HG02938 (cell line): ENCODE results near the gene SCAPER.

Source experiments
- ATAC-seq: cut with Tn5 transposase; IDR thresholded peaks from one replicate; pipeline ENCODE4 v1.9.1; 2021; ENCODE audit warnings: mild to moderate bottlenecking, moderate library complexity; ENCODE audit not compliant: unreplicated experiment

The SCAPER gene

GRCh38 chr15:76905013-76905839 lies at the start of gene SCAPER:
Gene SCAPER (minus strand): TSS chr15:76905340. CDS start chr15:76883817, 21,523 bp downstream.
- ATAC-seq: peak; percentile 63

GRCh38 chr15:76954744-76955143 lies 49.6 kb upstream of the SCAPER start:
- no peak for ATAC-seq

- ATAC-seq: no peak
Measured at GRCh38 chr15:76953913-76954312, 48.8 kb upstream of the SCAPER start.

- no peak for ATAC-seq
Measured at GRCh38 chr15:76951220-76951619, 46.1 kb upstream of the SCAPER start.

GRCh38 chr15:76947454-76947853 lies 42.3 kb upstream of the SCAPER start:
- ATAC-seq: no peak

GRCh38 chr15:76945494-76946093 lies 40.5 kb upstream of the SCAPER start:
- no peak for ATAC-seq

- ATAC-seq: no peak
Measured at GRCh38 chr15:76942331-76942730, 37.2 kb upstream of the SCAPER start.

GRCh38 chr15:76941636-76942035 lies 36.5 kb upstream of the SCAPER start:
- no peak for ATAC-seq

- no peak for ATAC-seq
Measured at GRCh38 chr15:76939715-76940114, 34.6 kb upstream of the SCAPER start.

- ATAC-seq: no peak
Measured at GRCh38 chr15:76938752-76939151, 33.6 kb upstream of the SCAPER start.

- no peak for ATAC-seq
Measured at GRCh38 chr15:76936671-76937070, 31.5 kb upstream of the SCAPER start.

- no peak for ATAC-seq
Measured at GRCh38 chr15:76935620-76936019, 30.5 kb upstream of the SCAPER start.

GRCh38 chr15:76932135-76932966 lies 27.2 kb upstream of the SCAPER start:
- no peak for ATAC-seq

GRCh38 chr15:76931397-76932134 lies 26.4 kb upstream of the SCAPER start, which contains the start of gene RCN2:
Gene RCN2 (plus strand): TSS chr15:76931749. CDS start chr15:76931842, 93 bp downstream.
- ATAC-seq: peak; percentile 91

- ATAC-seq: no peak
Measured at GRCh38 chr15:76930831-76931396, 25.8 kb upstream of the SCAPER start.

GRCh38 chr15:76929011-76929760 lies 24.0 kb upstream of the SCAPER start:
- no peak for ATAC-seq

- no peak for ATAC-seq
Measured at GRCh38 chr15:76928201-76928600, 23.1 kb upstream of the SCAPER start.

GRCh38 chr15:76916369-76916768 lies 11.2 kb upstream of the SCAPER start:
- ATAC-seq: no peak

GRCh38 chr15:76913737-76914136 lies 8.6 kb upstream of the SCAPER start:
- ATAC-seq: no peak

- no peak for ATAC-seq
Measured at GRCh38 chr15:76912430-76912829, 7.3 kb upstream of the SCAPER start.
